Pons (tissue), 1 donor: Measurements from ENCODE around the gene INPP4B.

Experiments used
- DNase-seq: peaks from one replicate; pipeline ENCODE4 v3.0.0-alpha.2; 2016; ENCODE audit warnings: low spot score

Gene INPP4B

GRCh38 chr4:142377342-142378091 is 468.6 kb downstream of the INPP4B start:
- DNase-seq = no peak

GRCh38 chr4:142376204-142376603 is 469.9 kb downstream of the INPP4B start:
- DNase-seq = no peak

- no peak for DNase-seq
Observed at GRCh38 chr4:142373610-142374009, 472.5 kb downstream of the INPP4B start.

GRCh38 chr4:142372530-142373260 is 473.4 kb downstream of the INPP4B start:
- no peak for DNase-seq

- DNase-seq = no peak
Observed at GRCh38 chr4:142369141-142369540, 477.0 kb downstream of the INPP4B start.

GRCh38 chr4:142367418-142368180 is 478.5 kb downstream of the INPP4B start:
- DNase-seq = no peak

- no peak for DNase-seq
Observed at GRCh38 chr4:142366769-142367181, 479.3 kb downstream of the INPP4B start.

- DNase-seq = no peak
Observed at GRCh38 chr4:142365391-142365790, 480.7 kb downstream of the INPP4B start.

GRCh38 chr4:142363686-142364085 is 482.4 kb downstream of the INPP4B start:
- DNase-seq = no peak

GRCh38 chr4:142361981-142362380 is 484.1 kb downstream of the INPP4B start:
- no peak for DNase-seq

- no peak for DNase-seq
Observed at GRCh38 chr4:142360657-142361056, 485.4 kb downstream of the INPP4B start.

GRCh38 chr4:142358656-142359055 is 487.4 kb downstream of the INPP4B start:
- DNase-seq = no peak

- no peak for DNase-seq
Observed at GRCh38 chr4:142356801-142357200, 489.3 kb downstream of the INPP4B start.

- DNase-seq = no peak
Observed at GRCh38 chr4:142356118-142356759, 489.9 kb downstream of the INPP4B start.

- DNase-seq = no peak
Observed at GRCh38 chr4:142355421-142355930, 490.6 kb downstream of the INPP4B start.

- no peak for DNase-seq
Observed at GRCh38 chr4:142354794-142355420, 491.2 kb downstream of the INPP4B start.

GRCh38 chr4:142354041-142354440 is 492.1 kb downstream of the INPP4B start:
- DNase-seq = no peak

GRCh38 chr4:142353149-142353738 is 492.9 kb downstream of the INPP4B start:
- peak; percentile 74 for DNase-seq

- DNase-seq = no peak
Observed at GRCh38 chr4:142352712-142353111, 493.4 kb downstream of the INPP4B start.

- DNase-seq = no peak
Observed at GRCh38 chr4:142351958-142352357, 494.1 kb downstream of the INPP4B start.

GRCh38 chr4:142350871-142351270 is 495.2 kb downstream of the INPP4B start:
- DNase-seq = no peak
